GM10266 (cell line): ENCODE data around the gene HMCN2.
"Not testable (repeated sequence)": the region's sequence is repeated elsewhere in the genome, so short reads cannot be mapped to it uniquely, and the experiment has no call there.

Experiments used
- DNase-seq: peaks from one replicate; pipeline ENCODE4 v3.0.0; 2012; ENCODE audit errors: extremely low spot score
- TF ChIP-seq, protein P1 (sequence below): IDR thresholded peaks from 2 replicates; pipeline ENCODE4 v1.5.1; 2012; ENCODE audit warnings: mild to moderate bottlenecking, low read depth; ENCODE audit not compliant: control insufficient read depth, insufficient read depth; ENCODE audit errors: missing control alignments

HMCN2 gene

DNA sequence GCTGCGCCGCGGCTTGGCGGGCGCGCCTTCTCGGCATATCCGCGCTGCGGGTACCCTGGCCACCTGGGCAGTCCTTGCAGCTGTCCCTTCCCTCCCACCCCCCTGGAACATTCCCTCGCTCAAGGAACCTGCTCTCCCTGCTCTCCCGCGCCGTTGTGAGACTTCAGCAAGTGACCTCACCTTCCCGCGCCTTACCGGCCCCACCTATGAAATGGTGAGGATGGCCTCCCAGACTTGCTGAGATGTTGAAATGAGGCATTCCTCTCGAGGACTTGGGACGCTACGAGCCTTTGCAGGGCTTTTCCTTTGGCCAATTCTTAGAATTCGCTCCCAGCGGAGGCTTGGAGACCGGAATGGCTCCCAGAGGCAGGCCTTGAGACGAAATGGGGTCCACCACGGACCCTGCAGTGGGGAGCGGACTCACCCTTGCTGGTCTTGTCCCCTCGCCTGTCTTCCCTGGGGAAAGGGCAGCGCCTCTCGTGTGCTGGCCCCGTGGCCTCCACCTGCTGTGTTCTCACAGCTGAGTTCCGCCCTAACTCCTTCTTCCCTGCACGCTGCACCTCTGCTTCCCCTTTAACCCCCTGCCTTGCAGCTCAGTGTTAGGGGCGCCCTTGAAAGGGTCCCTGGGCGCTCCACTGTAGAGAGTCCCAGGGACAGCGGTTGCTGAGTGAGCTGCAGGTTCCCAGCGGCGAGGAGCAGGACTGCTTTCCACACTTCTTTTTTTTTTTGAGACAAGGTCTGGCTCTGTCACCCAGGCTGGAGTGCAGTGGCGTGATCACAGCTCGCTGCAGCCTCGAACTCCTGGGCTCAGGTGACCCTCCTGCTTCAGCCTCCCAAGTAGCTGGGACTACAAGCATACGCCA lies 907 bp downstream of the HMCN2 start:
- DNase-seq: no peak
- TF ChIP-seq, protein P1, sequence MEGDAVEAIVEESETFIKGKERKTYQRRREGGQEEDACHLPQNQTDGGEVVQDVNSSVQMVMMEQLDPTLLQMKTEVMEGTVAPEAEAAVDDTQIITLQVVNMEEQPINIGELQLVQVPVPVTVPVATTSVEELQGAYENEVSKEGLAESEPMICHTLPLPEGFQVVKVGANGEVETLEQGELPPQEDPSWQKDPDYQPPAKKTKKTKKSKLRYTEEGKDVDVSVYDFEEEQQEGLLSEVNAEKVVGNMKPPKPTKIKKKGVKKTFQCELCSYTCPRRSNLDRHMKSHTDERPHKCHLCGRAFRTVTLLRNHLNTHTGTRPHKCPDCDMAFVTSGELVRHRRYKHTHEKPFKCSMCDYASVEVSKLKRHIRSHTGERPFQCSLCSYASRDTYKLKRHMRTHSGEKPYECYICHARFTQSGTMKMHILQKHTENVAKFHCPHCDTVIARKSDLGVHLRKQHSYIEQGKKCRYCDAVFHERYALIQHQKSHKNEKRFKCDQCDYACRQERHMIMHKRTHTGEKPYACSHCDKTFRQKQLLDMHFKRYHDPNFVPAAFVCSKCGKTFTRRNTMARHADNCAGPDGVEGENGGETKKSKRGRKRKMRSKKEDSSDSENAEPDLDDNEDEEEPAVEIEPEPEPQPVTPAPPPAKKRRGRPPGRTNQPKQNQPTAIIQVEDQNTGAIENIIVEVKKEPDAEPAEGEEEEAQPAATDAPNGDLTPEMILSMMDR: no peak

DNA sequence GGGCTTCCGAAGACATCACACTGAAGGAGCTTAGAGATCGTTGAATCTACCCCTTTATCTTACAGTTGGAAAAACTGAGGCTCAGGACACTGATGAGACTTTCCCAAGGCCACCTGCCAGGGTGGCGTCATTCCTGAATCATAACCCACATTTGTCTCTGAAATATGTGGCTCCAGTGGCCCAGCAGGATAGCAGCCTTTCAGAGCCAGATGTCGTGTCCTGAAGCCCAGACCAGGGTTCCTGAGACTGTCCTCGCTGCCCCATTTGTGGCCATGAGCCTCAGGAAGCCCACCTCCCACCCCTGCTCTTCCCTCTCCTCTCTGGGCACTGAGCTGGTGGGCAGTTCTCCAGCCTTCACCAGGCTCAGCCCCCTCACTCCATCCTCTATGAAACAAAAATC lies 2.4 kb downstream of the HMCN2 start:
- DNase-seq: no peak
- TF ChIP-seq, protein P1: no peak

DNA sequence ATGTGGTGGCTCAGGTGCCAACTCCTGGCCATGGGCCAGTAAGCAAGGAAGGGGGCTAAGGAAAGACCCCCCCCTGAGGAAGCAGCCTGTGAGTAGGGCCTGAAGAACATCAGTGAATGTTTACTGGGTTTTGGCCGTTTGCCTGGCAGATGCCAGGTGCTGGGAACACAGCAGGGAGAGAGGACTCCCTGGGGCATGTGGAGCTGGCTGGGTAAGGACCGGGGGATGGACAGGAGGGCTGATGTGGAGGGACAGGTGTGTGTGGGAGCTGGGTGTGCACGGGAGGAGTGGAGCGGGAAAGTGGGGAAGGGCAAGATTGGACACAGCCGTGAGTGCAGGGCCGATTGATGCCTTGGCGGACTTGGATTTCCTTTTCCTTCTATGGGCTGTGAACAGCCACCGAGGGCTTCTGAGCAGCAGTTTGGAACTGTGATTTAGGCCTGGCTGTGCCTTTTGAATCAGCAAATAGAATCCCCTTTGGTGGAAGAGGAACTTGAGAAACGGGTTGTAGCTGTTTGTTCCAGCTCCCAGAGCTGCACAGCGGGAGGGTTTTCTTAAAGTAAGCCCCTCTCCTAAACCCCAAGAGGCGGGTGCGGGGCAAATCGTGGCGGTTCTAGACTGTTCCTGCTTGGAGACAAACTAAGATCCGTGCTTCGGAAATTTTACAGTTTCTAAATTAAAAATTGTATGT lies 3.1 kb downstream of the HMCN2 start:
- TF ChIP-seq, protein P1: no peak
- DNase-seq: no peak

DNA sequence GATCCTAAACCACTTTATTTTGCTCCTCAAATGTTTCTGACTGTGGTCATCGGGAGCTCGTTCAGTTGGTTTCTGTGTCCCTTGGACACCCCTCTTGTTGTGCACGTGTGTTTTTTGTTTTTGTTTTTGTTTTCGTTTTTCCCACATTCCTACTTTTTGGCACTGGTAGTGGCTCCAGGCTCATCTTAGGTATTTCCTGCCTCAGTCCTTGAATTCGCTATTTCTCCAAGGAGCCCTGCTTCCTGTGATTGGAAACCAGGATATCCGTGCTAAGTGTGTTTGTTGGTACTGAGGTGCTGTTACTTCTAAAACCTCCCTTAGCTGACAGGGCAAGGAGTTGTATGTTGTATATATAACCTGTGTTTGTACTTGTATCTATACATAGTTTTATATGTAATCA lies 5.9 kb downstream of the HMCN2 start:
- TF ChIP-seq, protein P1: no peak
- DNase-seq: no peak

DNA sequence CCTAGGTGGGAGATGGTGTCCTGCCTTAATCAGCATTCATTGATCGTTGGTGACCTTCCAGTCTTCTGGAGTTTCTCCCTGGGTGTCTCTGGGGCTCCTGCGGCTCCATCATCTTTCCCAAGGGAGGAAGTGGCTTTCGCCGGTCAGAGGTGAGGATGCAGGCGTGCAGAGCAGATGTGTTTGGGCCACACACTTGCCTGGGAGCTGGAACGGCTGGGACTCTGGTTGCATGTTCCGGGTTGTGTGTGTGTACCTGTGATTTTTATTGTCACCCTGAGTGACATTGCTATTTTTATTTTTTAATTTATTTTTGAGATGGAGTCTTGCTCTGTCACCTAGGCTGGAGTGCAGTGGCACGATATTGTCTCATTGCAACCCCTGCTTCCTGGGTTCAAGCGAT lies 9.6 kb downstream of the HMCN2 start:
- TF ChIP-seq, protein P1: no peak
- DNase-seq: no peak

DNA sequence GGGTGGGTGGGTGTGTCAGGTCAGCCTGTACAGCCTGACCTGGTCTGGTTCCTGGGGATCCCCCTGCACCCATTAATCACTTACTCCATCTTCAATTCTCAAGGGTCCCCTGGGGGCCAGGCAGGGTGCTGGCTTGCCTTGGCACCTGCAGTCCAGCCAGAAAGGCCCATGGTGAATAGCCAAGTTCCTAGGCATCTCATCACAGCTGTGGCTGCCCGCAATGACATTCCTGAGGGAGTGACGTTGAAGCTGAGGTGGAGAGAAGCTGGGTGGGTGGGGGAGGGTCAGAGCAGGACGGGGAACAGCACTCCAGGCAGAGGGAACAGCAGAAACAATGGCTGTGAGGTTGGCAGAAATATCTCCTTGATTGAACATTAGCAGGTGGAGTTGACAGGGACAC lies 10.6 kb downstream of the HMCN2 start:
- no peak for DNase-seq
- TF ChIP-seq, protein P1: no peak

DNA sequence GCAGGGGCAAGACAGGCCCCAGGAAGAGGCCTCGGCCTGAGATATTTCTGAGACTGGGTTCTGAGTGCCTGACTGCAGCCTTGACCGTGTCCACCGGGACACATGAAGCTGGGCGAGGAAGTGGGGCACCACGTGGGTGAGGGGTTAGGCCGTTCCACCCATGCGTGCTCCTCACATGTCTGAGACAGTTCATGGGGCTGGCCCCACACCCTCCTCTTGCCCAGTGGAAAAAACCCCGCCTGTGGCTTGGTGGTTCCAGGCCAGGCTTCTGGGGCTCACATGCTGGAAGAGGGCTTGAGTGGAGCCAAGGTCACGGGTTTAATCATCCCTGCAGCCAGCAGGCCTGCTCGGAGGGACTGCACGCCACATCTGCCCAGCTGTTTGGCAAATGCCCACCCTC lies 11.4 kb downstream of the HMCN2 start:
- TF ChIP-seq, protein P1: no peak
- no peak for DNase-seq

DNA sequence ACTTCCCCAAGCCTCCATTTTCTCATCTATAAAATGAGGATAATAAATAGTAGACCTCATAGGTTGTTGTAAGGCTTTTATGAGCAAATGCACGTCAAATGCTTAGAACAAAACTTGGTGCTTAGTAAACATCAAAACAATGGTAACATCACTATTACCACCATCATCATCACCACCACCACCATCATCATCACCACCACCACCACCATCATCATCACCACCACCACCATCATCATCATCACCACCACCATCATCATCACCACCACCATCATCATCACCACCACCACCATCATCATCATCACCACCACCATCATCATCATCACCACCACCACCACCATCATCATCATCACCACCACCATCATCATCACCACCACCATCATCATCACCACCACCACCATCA lies 12.0 kb downstream of the HMCN2 start:
- DNase-seq: not testable (repeated sequence)
